Measurements from ENCODE around the gene UBXN10.

Gene UBXN10, protein sequence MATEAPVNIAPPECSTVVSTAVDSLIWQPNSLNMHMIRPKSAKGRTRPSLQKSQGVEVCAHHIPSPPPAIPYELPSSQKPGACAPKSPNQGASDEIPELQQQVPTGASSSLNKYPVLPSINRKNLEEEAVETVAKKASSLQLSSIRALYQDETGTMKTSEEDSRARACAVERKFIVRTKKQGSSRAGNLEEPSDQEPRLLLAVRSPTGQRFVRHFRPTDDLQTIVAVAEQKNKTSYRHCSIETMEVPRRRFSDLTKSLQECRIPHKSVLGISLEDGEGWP

GRCh38 chr1:20185834-20186782, at the start of gene UBXN10, which contains the start of gene PLA2G2C:
TSS of gene UBXN10 (plus strand) at chr1:20186096. CDS start at chr1:20190562, 4,466 bp downstream.
TSS of gene PLA2G2C (minus strand) at chr1:20186518. CDS start at chr1:20177363, 9,155 bp downstream.
- no peak for FAIRE-seq

DNA sequence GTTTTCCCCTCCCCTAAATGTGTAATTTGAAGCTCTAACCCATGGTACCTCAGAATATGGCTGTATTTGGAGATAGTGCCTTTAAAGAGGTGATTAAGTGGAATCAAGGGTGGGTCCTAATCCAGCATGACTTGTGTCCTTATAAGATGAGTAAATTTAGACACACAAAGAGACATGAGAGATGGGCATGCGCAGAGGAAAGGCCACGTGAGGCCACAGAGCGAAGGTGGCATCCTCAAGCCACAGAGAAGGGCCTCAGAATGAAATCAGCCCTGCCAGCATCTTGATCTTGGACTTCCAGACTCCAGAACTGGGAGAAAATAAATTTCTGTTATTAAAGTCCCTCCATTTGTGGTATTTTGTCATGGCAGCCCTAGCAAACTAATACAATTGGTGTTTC, 49.6 kb upstream of the UBXN10 start:
- FAIRE-seq, result no peak

DNA sequence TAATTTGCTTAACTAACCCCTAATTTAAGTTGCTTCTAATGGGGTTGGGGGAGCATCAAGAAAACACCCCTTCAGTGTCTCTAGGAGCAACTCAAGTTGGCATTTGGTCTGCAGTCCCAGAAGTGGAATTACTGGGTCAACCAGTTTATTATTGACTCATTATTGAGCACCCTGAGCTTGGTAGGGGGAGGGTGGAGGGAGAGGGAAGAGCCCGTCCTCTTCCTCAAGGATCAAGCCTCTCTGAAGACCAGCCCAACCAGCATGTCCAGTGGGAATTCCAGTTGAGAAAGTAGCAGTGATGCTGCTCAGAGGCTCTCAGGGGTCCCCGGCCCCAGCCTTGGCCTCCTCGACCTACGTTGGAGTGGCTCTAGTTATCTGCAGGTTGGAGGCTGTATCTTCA, 48.8 kb upstream of the UBXN10 start:
- FAIRE-seq, result no peak

DNA sequence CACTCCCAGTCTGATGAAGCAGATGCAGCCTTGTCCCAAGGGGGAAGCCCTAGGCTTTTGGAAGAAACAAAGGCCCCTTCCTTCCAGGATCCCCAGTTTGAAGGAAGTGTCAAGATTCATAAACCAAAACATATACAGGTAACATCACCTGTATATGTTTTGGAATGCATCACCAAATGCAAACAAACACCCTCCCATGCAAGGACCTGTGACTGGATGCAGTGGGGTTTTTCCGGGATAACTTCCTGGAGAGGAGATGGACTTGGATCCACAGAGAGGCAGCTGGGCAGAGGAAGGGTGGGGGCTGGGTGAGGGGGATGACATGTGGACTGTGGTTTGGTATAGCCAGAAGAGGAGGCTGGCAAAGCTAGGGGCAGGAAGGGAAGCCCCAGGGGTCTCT, 48.3 kb upstream of the UBXN10 start:
- no peak for FAIRE-seq

DNA sequence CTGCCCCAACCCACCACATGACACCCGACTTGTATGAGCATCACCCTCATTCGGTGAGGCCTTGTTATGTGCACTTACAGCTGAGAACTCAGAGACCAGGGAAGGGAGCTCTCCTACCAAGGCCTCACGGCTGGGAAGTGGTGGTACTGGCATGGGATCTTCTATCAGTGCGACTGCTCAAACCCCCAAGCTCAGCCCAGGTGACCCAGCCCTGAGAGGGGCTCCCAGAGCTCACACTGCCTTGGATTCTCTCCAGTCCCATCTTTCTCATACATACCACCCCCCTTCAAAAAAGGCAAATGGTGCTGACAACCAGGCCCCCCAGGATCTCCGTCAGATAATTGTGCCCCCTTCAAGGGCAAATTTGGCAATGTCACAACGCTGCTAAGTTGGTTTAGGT, 47.5 kb upstream of the UBXN10 start:
- no peak for FAIRE-seq

- FAIRE-seq, result no peak
Measured at GRCh38 chr1:20138961-20139550, 46.8 kb upstream of the UBXN10 start, which contains the start of gene PLA2G2F. TSS of gene PLA2G2F (plus strand) at chr1:20139323. CDS start at chr1:20139428, 105 bp downstream.

DNA sequence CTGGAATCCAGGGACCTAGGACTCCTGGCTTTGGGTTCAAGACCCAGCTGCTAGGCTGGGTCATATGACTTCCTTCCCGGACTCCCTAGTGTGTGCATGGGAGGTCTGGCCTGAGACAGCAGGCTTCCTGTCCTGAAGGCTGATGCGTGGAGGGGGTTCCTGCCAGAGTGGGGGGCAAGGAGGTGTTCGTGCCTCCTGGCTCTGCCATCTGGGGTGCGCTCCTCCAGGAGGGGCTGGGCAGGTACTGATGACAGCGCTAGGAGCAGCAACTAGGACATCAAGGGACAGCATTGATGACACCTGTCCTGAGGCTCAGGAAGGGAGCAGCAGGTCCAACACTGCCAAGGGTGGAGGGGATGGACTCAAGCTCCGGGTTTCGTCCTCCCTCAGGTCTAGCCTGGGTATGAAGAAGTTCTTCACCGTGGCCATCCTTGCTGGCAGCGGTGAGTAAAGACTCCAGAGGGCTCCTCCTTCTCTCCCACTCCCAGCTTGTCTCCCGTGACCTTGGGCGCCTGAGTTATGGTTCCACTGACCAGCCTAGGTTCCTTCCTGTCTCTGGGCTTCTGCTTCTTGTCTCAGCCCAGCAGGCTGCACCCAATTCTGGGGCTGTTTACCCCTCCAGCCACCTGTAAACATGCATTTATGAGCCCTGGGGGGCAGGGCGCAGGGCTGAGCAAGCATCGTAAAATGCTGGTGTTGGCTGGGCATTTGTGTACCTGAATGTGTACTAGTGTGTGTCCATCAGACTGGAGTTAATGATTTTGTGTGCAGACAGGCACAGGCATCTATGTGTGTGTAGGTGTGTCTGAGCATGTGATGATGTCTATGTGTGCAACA, 45.9 kb upstream of the UBXN10 start:
- FAIRE-seq, result no peak

DNA sequence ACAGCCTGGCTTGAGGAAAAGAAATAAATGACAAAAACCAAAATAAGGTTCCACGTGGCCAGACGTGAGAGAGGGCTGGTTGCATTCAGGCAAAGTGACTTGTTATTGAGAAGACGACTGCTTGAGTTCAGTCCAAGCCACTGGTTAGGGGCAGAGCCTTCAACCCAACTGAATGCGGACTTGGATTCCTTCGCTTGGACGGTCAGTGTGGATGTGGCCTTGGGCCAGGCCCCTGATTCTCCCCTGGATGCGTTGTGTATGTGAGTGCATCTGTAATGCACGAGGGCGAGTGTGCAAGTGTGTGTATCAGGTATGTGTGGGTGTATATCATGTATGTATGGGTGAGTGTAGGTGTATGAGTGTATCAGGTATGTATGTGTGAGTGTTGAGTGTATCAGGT, 44.9 kb upstream of the UBXN10 start:
- FAIRE-seq, result no peak

- no peak for FAIRE-seq
Measured at GRCh38 chr1:20141466-20141865, 44.4 kb upstream of the UBXN10 start.

DNA sequence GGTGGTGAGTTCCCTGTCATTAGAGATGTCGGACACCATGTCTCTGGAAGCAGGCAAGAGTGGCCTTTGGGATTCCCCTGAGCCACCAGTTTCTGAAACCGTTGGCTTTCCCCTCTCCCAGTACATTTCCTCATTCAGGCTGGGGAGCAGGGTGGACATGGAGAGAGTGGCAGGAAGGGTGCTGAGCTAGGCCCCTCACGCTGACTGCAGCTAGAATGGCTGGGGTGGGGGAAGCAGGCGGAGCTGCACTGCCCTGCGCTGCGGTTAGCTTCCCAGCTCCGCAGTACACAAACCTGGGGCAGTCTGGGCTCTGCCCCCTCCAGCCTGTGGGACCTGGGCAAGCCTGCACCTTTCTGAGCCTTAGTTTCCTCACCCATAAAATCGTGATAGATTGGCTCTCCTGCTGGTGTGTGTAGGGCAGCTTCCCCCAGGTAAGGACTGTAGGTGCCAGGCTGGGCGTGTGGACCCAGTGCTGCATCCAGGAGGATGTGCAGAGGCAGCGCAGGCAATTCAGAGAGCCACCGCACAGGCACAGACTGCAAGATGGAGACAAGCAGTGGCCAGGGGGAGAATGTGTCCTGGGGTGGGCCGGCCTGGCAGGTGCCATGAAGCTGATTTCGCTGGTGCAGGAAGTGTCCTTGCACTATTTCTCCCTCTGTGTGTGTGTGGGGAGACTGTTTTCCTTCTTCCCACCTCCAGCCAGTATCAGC, 43.7 kb upstream of the UBXN10 start:
- FAIRE-seq, result no peak

- no peak for FAIRE-seq
Measured at GRCh38 chr1:20143318-20143717, 42.6 kb upstream of the UBXN10 start.

DNA sequence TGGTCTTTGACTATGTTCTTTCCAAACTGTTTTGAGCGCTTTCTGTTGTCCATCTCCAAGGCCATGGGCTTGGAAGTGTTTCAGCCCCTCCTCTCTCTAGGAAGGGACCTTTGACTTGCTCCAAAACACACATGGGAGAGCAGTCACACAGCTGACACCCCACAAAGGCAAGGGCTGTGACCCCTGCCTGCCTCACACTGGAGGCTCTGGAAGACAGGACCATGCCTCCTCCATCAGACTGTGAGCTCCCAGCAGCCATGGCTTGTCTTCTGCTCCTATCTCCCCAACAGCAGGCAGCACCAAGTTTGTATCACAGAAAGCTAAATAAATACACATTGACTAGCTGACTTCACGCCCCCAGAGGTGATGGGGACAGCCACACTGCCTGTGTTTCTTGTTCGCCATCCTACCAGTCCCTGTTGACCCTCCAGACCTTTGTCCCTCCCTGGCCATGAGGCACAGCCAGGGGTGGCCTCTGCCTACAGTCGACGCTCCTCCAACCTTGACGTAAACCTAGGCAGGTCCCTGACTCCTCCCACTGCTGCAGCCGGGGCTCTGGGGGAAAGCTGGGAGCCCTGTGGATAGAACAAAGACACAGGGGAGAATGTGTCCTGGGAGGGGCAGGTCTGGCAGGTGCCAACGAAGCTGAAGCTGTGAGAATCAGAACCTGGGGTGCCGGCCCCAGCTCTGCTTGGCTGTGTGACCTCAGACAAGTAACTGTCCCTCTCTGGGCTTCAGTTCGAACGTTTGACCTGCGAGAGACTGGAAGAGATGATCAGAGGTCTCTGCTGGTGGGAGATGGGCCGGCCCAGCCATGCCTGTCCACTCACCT, 41.9 kb upstream of the UBXN10 start:
- no peak for FAIRE-seq

DNA sequence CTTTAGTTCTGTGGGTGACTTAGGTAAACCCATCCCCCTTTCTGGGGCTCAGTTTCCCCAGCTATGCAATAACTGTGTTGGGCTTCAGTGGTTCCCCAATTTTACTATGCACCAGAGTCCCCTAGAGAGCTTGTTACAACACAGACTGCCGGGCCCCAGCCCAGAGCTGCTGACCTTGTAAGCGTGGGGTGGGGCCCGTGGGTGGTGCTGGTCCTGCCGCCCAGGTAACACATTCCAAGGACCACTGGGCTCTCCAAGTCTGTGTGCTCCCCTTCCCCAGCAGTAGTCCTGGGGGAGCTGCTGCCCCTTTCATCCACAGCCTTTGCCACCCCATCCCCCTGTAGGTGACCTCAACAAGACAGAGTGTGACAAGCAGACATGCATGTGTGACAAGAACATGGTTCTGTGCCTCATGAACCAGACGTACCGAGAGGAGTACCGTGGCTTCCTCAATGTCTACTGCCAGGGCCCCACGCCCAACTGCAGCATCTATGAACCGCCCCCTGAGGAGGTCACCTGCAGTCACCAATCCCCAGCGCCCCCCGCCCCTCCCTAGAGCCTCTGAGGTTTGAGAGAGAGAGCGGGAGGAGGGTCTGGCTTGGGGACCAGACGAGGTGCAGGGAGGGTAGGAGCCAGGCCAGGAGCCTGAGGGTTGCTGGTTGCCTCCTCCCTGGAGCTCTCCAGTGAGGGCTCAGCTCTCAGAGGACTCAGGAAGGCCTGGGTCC, 37.9 kb upstream of the UBXN10 start:
- FAIRE-seq, result no peak

- FAIRE-seq, result no peak
Measured at GRCh38 chr1:20148571-20149500, 37.1 kb upstream of the UBXN10 start.

DNA sequence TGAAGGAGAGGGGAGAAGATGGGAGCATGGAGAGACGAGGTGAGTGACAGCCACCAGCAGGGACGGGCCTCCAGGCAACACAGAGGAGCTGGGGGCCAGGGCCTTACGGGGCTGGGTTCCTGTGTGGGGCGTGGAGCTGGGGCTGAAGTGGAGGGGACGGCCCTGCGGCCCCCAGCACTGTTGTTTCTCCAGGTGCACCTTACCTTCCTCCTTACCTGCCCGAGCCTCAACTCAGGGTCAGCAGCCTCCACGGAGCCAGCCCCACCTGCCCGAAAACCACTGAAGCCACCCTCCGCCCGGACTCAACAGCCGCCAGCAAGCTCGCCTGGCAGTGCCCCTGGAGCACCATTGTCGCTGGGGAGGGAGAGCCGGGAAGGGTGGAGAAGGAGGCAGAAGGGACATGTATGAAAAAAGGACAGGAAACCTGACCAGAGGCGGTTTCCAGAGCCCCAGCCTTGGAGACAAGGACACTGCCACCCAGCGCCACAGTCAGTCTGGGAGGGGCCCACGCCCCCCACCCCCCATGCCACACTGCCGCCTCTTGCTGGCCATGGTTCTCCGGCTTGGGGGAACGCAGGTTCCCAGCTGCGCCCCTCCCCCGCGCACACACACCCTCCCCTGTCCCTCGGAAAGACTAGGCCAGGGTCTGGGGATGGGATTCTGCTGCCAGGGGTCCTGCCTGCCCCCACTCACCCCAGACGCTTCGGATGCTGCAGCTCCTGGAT, 36.1 kb upstream of the UBXN10 start:
- no peak for FAIRE-seq

GRCh38 chr1:20150326-20150705, 35.6 kb upstream of the UBXN10 start:
- FAIRE-seq, result no peak

- FAIRE-seq, result no peak
Measured at GRCh38 chr1:20150969-20151368, 34.9 kb upstream of the UBXN10 start.

- FAIRE-seq, result no peak
Measured at GRCh38 chr1:20151906-20152598, 33.8 kb upstream of the UBXN10 start.
